GM21423 (cell line): ENCODE measurements around the gene HSDL1.
"Not testable (repeated sequence)": the region's sequence is repeated elsewhere in the genome, so short reads cannot be mapped to it uniquely, and the experiment has no call there.

Experiments
- ATAC-seq: cut with Tn5 transposase; IDR thresholded peaks from one replicate; pipeline ENCODE4 v1.9.1; 2021; ENCODE audit warnings: mild to moderate bottlenecking, moderate library complexity; ENCODE audit not compliant: unreplicated experiment

HSDL1 gene

DNA sequence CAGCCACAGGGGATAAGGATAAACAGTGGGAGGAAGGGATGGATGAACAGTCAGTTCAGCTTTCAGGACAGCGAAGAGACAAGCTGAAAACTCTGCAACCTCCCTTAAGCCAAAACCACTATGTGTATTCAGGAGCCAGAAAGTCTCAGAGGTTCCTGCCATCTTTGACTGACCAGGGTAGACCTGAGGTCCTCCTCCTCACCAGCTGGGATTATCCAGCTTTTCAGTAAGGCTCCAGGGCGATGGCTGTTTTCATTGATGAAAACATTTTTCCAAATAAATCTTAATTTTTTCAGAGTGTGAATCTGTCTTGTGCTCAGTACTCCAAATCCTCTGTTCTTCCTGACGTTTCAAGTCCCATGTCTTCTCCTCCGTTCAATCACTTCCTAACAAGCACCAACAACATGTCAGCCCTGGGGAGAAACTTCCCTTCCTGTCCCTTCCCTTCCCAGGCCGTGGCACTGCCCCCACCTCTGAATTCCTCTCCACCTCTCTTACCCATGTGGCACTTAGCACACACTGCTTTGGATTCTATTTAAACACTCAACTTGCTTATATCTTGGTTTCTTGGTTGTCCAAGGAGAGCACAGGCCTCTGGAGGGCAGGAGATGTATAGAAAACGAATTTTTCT, 5.2 kb downstream of the HSDL1 start:
- no peak for ATAC-seq

GRCh38 chr16:84138824-84139627, 6.0 kb downstream of the HSDL1 start:
- ATAC-seq = no peak

GRCh38 chr16:84138500-84138823, 6.5 kb downstream of the HSDL1 start:
- ATAC-seq = no peak

DNA sequence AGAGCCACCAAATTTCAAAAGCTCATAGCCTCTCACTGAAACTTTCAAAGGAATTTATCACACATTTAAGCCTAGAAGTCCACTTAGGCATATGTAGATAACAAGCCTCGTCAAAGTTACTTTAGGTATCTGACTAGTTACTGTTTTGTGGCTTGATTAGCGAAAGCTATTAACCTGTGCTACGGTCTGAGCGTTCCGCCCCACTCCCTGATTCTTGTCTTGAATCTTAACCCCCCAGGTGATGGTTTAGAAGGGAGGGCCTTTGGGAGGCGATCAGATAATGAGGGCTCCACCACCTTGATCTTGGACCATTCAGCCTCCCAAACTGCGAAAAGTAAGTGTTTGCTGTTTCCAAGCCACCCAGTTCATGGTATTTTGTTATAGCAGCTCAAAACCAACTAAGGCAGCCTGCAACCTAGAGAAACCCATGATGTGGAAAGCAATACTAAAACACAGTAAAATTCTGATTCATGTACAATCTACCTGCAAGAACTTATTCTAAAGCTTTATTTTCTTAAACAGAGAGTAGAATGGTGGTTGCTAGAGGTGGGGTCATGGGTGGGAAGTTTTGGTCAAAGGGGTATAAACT, 7.1 kb downstream of the HSDL1 start:
- no peak for ATAC-seq

GRCh38 chr16:84137287-84137686, 7.7 kb downstream of the HSDL1 start:
- ATAC-seq = no peak

DNA sequence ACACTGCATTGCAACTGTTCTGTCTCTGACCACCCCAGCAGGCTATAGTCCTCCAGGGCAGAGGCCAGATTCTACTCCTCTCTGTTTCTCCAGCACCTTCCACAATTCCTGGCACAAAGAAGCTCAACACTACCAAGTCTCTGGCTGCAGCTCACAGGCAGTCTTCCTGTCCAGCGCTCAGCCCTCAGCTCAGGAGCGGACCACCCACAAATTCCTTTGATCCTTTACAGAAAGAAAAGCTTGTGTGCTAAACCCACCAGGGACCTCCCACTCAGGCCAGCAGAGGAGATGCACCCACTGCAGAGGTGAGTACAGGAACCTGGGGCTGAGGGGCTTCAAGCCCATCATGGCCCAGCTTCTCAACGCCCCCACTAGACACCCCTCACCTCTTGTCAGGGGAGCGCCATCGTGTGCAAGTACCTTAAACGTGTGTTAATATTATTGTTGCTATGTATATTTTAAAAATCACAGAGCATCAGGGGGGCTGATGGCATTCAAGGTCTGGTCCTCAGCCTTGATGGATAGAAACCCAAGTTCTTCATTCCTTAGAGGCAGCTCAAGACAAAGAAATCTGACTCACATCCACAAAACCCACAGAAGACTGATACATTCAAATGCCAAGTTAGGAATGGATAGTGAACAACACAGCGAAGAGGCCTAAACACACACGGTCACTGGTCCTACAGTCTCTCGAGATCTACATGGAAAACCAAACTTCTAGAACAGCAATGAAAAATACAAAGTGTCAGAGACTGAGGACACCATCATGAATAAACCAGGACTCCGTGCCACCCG, 8.4 kb downstream of the HSDL1 start:
- ATAC-seq = no peak

DNA sequence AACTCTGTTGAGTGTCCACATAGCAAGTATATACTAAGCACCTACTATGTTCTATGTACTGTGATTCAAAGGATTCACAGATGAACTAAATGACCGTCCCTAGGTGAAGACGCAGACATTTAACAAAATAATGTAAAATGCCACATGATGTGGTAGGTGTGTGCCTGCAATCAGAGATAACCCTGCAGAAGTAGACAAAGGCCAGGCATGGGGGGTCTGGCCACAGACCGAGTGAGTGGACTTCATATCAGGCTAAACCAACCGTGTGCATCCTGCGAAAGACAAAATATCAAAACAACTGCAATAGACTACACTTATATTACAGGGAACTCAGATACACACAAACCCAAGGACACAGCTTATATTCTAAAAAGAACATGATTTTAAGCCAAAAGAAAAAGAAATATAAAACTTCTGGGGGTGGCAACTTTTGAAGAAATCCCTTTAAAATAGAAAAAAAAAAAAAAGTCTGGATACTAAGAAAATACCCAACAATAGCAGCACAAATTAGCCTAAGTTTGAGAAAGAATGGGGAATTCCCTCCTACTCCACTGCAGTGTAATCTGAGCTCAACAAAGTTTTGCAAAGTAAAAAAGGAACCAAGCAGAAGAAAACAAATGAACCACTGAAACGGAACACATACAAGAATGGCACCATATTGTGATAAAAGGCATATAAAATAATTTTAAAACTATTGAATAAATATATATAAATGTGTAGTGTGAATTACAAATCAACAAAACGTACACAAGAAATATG, 12.3 kb downstream of the HSDL1 start:
- no peak for ATAC-seq

DNA sequence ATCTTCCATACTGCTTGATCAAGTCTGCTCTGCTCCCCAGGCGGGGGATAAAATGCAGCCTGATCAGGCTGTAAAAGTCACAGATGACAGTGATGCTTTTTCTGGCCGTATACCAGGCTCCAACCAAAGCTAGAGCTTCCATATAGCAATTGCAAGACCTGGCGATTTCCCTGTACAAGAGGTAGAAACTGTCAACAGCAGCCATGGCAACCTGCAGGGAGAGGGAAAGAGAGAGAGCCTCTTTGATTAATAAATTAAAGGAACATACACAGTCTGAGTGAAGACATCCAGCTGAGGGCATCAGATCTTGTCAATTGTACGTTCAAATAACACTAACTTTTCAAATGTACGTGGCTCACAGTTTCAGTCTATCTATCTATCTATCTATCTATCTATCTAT, 13.9 kb downstream of the HSDL1 start:
- ATAC-seq = no peak

DNA sequence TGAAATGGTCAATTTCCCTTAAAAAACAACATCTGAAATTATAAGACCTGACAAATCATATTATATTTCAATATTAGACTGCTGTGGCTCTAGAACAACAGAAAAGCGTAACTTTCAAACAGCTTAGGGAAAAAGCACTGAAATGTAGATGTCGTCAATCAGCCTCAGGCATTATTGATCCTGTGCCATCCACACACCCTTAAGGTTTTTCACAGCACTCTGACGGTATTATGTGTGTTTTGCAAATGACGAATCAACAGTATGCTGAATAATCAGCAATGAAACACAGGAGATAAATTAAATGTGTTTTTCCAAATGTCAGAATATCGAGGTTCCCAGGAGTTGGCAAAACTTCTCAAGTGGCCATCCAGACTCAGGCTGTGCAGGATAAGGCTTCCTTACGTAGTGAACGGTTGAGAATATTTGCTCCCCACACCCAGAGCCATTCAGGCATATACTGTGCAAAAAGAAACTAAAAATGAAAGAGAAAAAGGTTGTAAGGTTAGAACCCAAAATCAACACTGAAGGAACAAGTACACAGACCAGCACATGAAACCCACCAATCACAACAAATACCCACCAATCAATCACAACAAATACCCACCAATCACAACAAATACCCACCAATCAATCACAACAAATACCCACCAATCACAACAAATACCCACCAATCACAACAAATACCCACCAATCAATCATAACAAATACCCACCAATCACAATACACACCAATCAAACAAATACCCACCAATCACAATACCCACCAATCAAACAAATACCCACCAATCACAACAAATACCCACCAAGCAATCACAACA, 20.5 kb downstream of the HSDL1 start:
- ATAC-seq = no peak

GRCh38 chr16:84121007-84121406, 24.0 kb downstream of the HSDL1 start:
- no peak for ATAC-seq

DNA sequence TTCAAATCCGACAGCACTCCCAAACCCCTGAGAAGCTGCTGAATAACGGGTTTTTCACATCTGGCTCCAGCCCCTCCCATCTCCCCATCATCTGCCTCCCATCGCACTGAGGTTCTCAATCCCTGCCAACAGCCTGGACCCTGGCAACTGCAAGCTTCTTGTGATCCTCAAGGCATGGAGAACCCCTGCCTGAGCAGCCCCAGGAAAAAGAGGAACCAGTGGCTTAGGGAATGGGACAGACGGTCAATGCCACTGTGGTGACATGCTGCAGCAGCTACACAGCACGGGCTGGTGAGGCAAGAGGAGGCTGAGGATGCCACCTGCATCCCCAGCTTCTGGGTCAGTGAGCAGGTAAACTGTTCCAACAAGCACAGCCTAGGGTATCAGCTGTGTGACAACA, 25.0 kb downstream of the HSDL1 start:
- ATAC-seq = no peak

GRCh38 chr16:84119368-84119767, 25.6 kb downstream of the HSDL1 start:
- ATAC-seq = no peak

- not testable (repeated sequence) for ATAC-seq
These were observed 26.7 kb downstream of the HSDL1 start for GRCh38 chr16:84118315-84118714.

- ATAC-seq = peak; percentile 3
These were observed 27.5 kb downstream of the HSDL1 start for GRCh38 chr16:84117494-84117843.

GRCh38 chr16:84116720-84117493, 28.1 kb downstream of the HSDL1 start, which contains the start of gene MBTPS1:
MBTPS1 (minus strand) TSS chr16:84116942; CDS start chr16:84101783, 15,159 bp downstream.
- ATAC-seq = peak; percentile 94

GRCh38 chr16:84115919-84116719, 28.9 kb downstream of the HSDL1 start:
- peak; percentile 36 for ATAC-seq

- not testable (repeated sequence) for ATAC-seq
These were observed 33.0 kb downstream of the HSDL1 start for GRCh38 chr16:84111949-84112348.

GRCh38 chr16:84111525-84111924, 33.5 kb downstream of the HSDL1 start:
- no peak for ATAC-seq
